Esophagus (tissue), 2 donors: ENCODE results near the gene ZFAND5. TPM values are rescaled to one million over a fixed set of nuclear protein-coding genes. Genes with fewer than 3 reads are reported as not detected.
A peak's percentile ranks its signal among the peaks of the same experiment; 100 is the strongest.

ENCODE experiments used
- H3K27ac ChIP-seq, 2 donors: one replicate each; pipeline ENCODE4 v1.5.1; 2013; ENCODE audit warnings: low read depth in 2 of 2, mild to moderate bottlenecking in 2 of 2, inconsistent platforms in 1 of 2, low read length in 1 of 2, moderate library complexity in 1 of 2
- H3K27me3 ChIP-seq, 2 donors: one replicate each; pipeline ENCODE4 v1.6.1; 2013; ENCODE audit warnings: low read length in 2 of 2, control low read depth in 1 of 2, mild to moderate bottlenecking in 1 of 2; ENCODE audit not compliant: insufficient read depth in 2 of 2, control insufficient read depth in 1 of 2
- H3K36me3 ChIP-seq, 2 donors: one replicate each; pipeline ENCODE4 v1.6.1; 2013; ENCODE audit warnings: low read length in 1 of 2; ENCODE audit not compliant: control insufficient read depth in 2 of 2, insufficient read depth in 2 of 2
- H3K4me1 ChIP-seq, 2 donors: one replicate each; pipeline ENCODE4 v1.6.1; 2013; ENCODE audit warnings: low read length in 1 of 2; ENCODE audit not compliant: control insufficient read depth in 2 of 2, insufficient read depth in 2 of 2
- H3K4me3 ChIP-seq, 2 donors: one replicate each; pipeline ENCODE4 v1.5.1; 2013; ENCODE audit warnings: low read length in 2 of 2, mild to moderate bottlenecking in 2 of 2, low read depth in 1 of 2, moderate library complexity in 1 of 2
- H3K9me3 ChIP-seq, 2 donors: one replicate each; pipeline ENCODE4 v1.6.1; 2013; ENCODE audit warnings: mild to moderate bottlenecking in 2 of 2, low read depth in 1 of 2, low read length in 1 of 2, moderate library complexity in 1 of 2; ENCODE audit not compliant: control insufficient read depth in 2 of 2, insufficient read depth in 1 of 2
- WGBS, 2 donors: extraction: QIAGEN DNeasy Blood & Tissue Kit; methylation state at CpG; one replicate each; pipeline ENCODE4 v1.1.7; 2013; 5-methylcytosine and 5-hydroxymethylcytosine counted together
- polyA plus RNA-seq, 2 donors: library from polyadenylated mRNA; stranded (reverse); fragments of 200-250 nt; gene quantifications; one replicate each; pipeline ENCODE4 v1.2.3, GENCODE V29; 2013
- donor health status: healthy with polysubstance abuse.
- donor health status: Bipolar disorder and iron deficiency.

ZFAND5 gene, protein sequence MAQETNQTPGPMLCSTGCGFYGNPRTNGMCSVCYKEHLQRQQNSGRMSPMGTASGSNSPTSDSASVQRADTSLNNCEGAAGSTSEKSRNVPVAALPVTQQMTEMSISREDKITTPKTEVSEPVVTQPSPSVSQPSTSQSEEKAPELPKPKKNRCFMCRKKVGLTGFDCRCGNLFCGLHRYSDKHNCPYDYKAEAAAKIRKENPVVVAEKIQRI
- 100 to 1,000 TPM; 124 to 155 TPM for polyA plus RNA-seq

DNA sequence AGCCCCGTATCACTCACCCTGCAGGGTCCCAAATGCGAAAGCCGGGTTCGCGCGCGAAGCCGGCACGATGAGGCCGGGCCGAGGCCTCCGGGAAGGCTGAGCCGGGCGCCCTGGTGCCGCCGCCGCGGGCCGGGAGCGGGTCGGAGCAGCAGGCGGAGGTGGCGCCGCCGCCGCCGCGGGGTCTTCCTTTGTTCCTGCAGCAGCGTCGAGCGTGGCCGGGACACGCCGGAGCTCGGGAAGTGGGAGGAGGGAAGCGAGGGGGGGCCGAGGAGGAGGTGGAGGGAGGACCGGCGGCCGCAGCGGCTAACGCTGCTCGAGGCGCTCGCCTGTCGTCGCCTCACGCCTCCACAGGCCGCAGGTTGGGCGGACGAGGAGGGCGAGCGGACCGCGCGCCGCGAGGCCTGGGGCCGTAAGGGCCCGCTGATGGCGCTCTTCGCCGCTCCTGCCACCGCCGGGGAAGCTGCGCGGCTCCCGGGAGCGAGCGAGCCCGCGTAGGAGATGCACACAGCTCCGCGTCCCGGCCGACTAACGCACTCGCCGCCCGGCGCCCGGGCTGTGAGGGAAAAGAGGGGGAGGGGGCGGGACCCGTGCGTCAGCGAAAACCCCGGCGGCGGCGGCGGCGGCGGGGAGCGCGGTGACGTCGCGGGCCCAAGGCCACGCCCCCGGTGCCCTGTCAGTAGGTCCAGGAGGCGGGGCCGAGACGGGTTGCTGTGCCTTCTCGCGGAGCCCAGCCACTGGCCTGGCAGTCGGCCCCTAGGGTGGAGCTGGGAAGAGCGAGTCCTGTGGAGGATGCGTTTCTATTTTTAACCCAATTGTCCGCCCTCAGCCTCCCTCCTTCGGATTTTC lies at the start of gene ZFAND5:
TSS of gene ZFAND5 (minus strand) at position 530 of the 846 bp plus-strand sequence. CDS start 4,430 bp downstream, outside the sequence.
- H3K4me1 ChIP-seq: no peaks in the 10 kb centered on the region
- no peaks in the 10 kb centered on the region for H3K36me3 ChIP-seq
- H3K4me3 ChIP-seq: peak within 1 kb of the TSS; percentile 66 to 98
- H3K27ac ChIP-seq: peak within 1 kb of the TSS; percentile 99 to 100
- no peaks in the 10 kb centered on the region for H3K27me3 ChIP-seq
- WGBS, 2 donors: 1% methylated on average over 57 to 110 of the region's 110 CpGs
- H3K9me3 ChIP-seq: no peaks in the 10 kb centered on the region

DNA sequence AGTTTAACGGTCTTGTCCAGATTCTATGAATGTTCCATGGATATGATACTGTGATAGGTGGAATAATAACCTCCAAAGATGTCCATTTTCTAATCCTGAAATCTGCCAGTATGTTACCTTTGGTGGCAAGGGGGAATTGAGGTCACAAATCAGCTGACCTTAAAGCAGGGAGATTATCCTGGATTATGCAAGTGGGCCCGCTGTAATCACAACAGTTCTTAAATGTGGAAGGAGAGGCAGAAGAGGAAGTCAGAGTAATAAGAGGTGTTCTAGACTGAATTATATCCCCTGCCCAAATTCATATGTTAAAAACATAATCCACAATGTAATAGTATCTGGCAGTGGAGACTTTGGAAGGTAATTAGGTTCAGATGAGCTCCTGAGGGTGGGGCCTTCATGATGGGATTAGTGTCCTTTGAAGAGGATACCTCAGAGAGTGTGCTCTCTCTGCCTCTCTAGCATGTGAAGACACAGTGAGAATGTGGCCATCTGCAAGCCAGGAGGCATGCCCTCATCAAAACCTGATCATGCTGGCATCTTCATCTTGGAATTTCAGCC lies 47.6 kb upstream of the ZFAND5 start:
- H3K4me3 ChIP-seq: no peak overlapping the region
- no peaks in the 10 kb centered on the region for H3K27me3 ChIP-seq
- H3K4me1 ChIP-seq: no peaks in the 10 kb centered on the region
- H3K36me3 ChIP-seq: no peaks in the 10 kb centered on the region
- H3K9me3 ChIP-seq: no peaks in the 10 kb centered on the region
- no peak overlapping the region for H3K27ac ChIP-seq
- 93 to 98% methylated on average over 2 of the region's 2 CpGs for WGBS, 2 donors

DNA sequence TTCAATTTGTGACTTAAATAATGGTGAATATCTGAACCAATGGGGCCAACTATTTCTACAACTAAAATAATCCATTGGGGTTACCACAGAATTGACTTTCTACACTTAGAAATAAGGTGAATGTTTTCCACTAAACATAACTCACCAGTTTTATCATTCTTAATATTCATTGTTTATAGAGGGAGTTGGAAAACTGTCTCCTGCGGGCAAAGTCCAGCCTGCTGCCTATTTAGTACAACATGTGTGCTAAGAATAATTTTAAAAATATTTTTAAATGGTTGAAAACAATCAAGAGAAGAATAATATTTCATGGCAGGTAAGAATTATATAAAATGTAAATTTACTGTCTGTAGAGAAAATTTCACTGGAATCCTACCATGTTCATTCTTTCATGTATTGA lies 45.2 kb upstream of the ZFAND5 start:
- H3K36me3 ChIP-seq: no peaks in the 10 kb centered on the region
- H3K9me3 ChIP-seq: no peaks in the 10 kb centered on the region
- H3K4me3 ChIP-seq: no peak overlapping the region
- WGBS, 2 donors: 77 to 95% methylated on average over 1 of the region's 1 CpG
- no peak overlapping the region for H3K27ac ChIP-seq
- no peaks in the 10 kb centered on the region for H3K4me1 ChIP-seq
- no peaks in the 10 kb centered on the region for H3K27me3 ChIP-seq

DNA sequence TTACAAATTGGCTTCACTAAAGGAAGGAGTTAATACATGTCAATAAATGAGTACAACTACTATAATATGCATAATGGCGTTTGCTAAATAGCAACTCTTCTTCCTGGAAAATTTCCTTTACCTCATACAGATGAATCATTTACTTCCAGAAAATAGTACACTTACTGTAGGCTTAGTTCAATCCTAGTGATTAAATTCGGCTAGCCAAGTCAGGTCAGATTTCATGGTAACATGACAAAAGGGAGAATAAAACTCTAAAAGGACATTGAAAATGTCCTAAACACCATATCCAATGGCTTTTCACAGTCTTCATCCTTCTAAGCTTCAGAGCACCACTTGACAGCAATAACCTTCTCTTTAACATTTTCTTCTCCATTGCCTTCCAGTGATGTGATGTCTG lies 42.1 kb upstream of the ZFAND5 start:
- Histone ChIP-seq H3K9me3 (no peaks in the 10 kb centered on the region), H3K36me3 (no peaks in the 10 kb centered on the region), H3K4me3 (no peak overlapping the region), H3K4me1 (no peaks in the 10 kb centered on the region), H3K27ac (no peak overlapping the region), H3K27me3 (no peaks in the 10 kb centered on the region)
- WGBS, 2 donors: 35 to 41% methylated on average over 2 of the region's 2 CpGs

DNA sequence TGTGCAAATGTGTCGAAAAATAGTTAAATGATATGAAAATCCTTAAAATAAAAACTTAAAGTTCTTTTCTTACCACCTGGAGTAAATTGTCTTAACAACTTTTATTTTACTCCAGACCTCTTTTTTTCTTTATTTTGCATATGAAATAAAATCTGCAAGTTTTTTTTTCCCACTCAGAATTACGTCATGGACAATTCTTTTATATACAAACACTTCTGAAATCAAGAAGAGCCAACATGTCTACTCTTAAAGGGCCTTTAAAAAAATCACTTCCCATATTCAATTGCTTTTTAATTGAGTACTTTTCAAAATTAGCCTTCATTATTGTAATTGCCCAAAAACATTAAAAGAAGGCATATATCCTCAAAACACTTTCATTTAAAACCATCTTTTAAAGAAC lies 37.7 kb upstream of the ZFAND5 start:
- Histone ChIP-seq H3K9me3 (no peaks in the 10 kb centered on the region), H3K27me3 (no peaks in the 10 kb centered on the region), H3K36me3 (no peaks in the 10 kb centered on the region), H3K4me3 (no peak overlapping the region), H3K4me1 (no peaks in the 10 kb centered on the region), H3K27ac (no peak overlapping the region)
- 82 to 89% methylated on average over 2 of the region's 2 CpGs for WGBS, 2 donors

DNA sequence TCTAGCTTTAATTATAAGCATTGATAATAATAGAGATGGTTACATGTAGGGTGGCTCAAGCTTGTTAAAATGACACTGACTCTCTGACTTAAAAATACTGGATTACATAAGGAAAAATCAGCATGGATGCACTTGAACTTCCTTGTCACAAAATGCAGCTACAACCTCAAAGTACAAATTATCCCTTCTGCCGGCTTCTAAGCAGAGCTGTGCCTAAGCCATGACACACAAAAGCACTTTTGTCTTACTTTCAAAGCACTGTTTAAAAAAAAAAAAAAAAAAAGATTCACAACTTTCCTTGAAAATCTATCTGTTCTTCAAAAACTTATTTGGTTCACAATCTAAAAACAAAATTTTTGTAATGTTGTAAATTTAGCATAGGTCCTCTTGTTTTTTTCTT lies 36.4 kb upstream of the ZFAND5 start:
- H3K9me3 ChIP-seq: no peaks in the 10 kb centered on the region
- 63 to 75% methylated on average over 1 of the region's 1 CpG for WGBS, 2 donors
- H3K27me3 ChIP-seq: no peaks in the 10 kb centered on the region
- H3K27ac ChIP-seq: no peak overlapping the region
- no peaks in the 10 kb centered on the region for H3K36me3 ChIP-seq
- no peak overlapping the region for H3K4me3 ChIP-seq
- H3K4me1 ChIP-seq: no peaks in the 10 kb centered on the region

DNA sequence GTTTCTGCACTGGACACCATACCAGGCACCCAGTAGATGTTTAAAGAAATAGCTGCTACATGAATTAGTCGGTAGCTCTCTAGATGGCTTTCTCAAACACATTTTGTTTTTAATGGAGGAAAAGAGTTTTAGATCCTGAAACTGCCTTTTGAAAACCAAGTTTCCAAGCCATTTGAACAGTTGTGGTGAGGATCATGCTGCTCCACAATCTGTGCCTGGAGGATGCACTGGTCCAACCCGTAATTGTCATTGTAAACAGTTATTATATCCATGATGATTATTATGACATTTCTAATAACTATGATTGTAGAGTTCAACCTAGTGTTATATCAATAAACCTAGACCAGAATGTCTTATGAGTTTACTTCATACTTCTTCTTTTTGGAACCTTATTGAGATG lies 35.9 kb upstream of the ZFAND5 start:
- Histone ChIP-seq H3K4me3 (no peak overlapping the region), H3K27ac (no peak overlapping the region), H3K36me3 (no peaks in the 10 kb centered on the region), H3K4me1 (no peaks in the 10 kb centered on the region), H3K27me3 (no peaks in the 10 kb centered on the region), H3K9me3 (no peaks in the 10 kb centered on the region)
- 84 to 86% methylated on average over 2 of the region's 2 CpGs for WGBS, 2 donors

DNA sequence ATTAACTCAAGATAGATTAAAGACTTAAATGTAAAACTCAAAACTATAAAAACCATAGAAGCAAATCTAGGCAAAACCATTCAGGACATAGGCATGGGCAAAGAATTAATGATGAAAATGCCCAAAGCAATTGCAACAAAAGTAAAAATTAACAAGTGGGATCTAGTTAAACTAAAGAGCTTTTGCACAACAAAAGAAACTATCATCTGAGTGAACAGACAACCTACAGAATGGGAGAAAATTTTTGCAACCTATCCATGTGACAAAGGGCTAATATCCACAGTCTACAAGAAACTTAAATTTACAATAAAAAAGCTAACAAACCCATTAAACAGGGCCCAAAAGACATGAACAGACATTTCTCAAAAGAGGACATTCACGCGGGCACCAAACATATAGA lies 34.4 kb upstream of the ZFAND5 start:
- WGBS, 2 donors: 94 to 96% methylated on average over 2 of the region's 2 CpGs

DNA sequence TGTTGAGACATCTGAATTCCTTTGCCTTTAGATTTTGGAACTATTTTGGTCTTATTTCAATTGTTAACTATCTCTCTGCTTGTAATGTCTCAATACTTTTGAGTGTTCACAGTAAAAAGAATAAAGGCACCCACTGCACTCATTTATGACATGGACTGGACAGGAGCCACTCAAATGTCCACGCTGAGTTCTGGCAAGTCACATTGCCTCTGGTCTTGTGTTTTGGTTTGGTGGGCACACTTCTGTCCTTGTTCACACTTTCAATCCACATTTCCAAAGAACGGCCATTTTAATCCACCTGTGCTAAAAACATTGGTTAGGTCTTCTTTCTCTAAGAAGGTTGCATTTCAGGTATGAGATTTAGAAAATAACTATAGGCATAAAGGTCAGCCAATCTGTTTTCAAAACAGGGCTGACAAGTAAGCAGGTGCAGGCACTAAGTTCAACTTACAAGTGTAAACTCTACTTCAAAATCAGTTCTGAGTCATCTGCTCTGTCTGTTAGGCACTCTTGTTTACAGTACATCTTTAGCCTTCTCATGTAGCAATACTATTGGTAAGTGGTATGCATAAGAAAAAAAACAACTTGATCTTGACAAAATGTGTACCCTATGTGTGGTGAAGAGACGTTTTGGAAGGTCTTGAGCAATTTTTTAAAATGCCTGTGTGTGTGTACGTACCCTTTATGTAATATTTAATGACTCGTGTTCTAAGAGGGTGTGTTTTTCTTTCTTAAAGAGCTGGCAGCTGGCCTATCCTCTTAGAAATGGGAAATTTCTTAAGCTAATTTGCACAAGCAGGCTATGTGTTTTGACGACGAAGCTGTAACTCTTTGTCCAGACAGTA lies 31.5 kb upstream of the ZFAND5 start:
- Histone ChIP-seq H3K27ac (peak overlapping the region in 1 of 2 donors; percentile 47), H3K4me3 (no peak overlapping the region)
- WGBS, 2 donors: 26 to 35% methylated on average over 7 of the region's 7 CpGs

More for the DNA sequence above, 34.4 kb upstream of the ZFAND5 start:
- Histone ChIP-seq H3K4me3 (no peak overlapping the region), H3K36me3 (no peaks in the 10 kb centered on the region), H3K27ac (no peak overlapping the region), H3K4me1 (no peaks in the 10 kb centered on the region), H3K9me3 (no peaks in the 10 kb centered on the region), H3K27me3 (no peaks in the 10 kb centered on the region)

More for the DNA sequence above, 31.5 kb upstream of the ZFAND5 start:
- no peaks in the 10 kb centered on the region for H3K36me3 ChIP-seq
- H3K27me3 ChIP-seq: no peaks in the 10 kb centered on the region
- H3K9me3 ChIP-seq: no peaks in the 10 kb centered on the region
- H3K4me1 ChIP-seq: no peaks in the 10 kb centered on the region
